MM.1S (cell line): ENCODE results near the gene ZNF30.

Experiments
- EZH2 ChIP-seq: fragments of 300-600 bp; sonication (generic); optimal IDR thresholded peaks from 2 replicates; pipeline ENCODE3; 2017; ENCODE audit warnings: low read depth, mild to moderate bottlenecking, antibody characterized with exemption, low read length, mixed read lengths
- TF ChIP-seq, protein P1 (sequence below): fragments of 300-600 bp; sonication (generic); IDR thresholded peaks from 2 replicates; pipeline ENCODE4 v1.5.1; 2016; ENCODE audit warnings: antibody characterized with exemption, low read length, mixed read lengths

DNA sequence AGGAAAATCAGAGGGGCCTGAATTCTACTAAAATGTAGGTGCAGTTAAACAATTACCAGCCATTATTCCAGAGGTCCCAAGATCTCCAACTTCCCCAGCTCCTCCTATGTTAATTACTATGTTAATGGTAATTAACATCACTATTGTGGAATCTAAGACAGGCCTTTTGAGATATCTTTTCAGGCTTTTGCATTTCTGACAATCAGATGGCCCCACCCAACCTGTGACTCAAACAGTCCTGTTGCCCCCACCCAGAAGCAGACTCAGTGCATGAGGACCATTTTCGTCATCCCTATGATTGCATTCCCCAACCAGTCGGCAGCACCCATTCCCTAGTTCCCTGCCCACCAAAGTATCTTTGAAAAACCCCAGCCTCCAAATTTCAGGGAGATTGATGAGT, 8.5 kb upstream of the ZNF30 start:
- TF ChIP-seq, protein P1, sequence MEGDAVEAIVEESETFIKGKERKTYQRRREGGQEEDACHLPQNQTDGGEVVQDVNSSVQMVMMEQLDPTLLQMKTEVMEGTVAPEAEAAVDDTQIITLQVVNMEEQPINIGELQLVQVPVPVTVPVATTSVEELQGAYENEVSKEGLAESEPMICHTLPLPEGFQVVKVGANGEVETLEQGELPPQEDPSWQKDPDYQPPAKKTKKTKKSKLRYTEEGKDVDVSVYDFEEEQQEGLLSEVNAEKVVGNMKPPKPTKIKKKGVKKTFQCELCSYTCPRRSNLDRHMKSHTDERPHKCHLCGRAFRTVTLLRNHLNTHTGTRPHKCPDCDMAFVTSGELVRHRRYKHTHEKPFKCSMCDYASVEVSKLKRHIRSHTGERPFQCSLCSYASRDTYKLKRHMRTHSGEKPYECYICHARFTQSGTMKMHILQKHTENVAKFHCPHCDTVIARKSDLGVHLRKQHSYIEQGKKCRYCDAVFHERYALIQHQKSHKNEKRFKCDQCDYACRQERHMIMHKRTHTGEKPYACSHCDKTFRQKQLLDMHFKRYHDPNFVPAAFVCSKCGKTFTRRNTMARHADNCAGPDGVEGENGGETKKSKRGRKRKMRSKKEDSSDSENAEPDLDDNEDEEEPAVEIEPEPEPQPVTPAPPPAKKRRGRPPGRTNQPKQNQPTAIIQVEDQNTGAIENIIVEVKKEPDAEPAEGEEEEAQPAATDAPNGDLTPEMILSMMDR = no peak
- no peak for TF ChIP-seq EZH2
